HL-60/S4 (cell line): Measurements from ENCODE around the gene SLC44A5.

Experiments used
- in situ Hi-C: fragments of 300-500 bp; cut with MboI; formaldehyde crosslinking; loops from 2 replicates; pipeline ENCODE4 v1.14.3; 2022; ENCODE audit warnings: low sequenced_read_pairs

Gene SLC44A5

GRCh38 chr1:75589637-75590036 lies 21.3 kb downstream of the SLC44A5 start:
- in situ Hi-C loops = no loop called here

- in situ Hi-C loops = no loop called here
These were observed 22.0 kb downstream of the SLC44A5 start for GRCh38 chr1:75588779-75589475.

- in situ Hi-C loops = no loop called here
These were observed 23.2 kb downstream of the SLC44A5 start for GRCh38 chr1:75587692-75588091.

GRCh38 chr1:75583282-75583681 lies 27.6 kb downstream of the SLC44A5 start:
- in situ Hi-C loops = no loop called here

DNA sequence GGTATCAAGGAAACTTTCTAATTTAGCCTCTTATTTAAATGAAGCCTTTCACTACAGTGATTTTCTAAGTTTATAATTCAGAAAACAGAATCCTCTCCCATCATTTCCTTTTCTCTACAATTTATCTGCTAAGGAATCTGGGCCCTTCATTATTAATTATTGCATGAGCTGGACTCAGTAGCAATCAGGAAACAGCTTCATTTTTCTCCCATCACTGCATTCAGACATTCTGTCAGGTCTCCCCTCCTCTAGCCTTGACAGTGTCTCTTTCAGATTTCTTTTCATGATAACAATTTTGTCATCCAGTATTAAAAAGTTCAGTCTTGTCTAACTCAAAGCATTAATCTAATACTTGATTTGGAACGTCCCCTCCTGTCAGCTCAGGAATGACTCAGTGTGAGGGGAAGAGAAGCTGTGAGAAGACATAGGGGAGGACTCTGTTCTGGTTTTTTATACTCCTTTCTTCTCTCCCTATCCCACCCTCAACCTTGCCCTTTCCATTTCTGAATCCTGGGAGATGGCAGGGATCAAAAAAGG lies 28.1 kb downstream of the SLC44A5 start:
- in situ Hi-C loops = no loop called here

- in situ Hi-C loops = no loop called here
These were observed 31.9 kb downstream of the SLC44A5 start for GRCh38 chr1:75579046-75579445.

- in situ Hi-C loops = no loop called here
These were observed 35.1 kb downstream of the SLC44A5 start for GRCh38 chr1:75575837-75576236.

DNA sequence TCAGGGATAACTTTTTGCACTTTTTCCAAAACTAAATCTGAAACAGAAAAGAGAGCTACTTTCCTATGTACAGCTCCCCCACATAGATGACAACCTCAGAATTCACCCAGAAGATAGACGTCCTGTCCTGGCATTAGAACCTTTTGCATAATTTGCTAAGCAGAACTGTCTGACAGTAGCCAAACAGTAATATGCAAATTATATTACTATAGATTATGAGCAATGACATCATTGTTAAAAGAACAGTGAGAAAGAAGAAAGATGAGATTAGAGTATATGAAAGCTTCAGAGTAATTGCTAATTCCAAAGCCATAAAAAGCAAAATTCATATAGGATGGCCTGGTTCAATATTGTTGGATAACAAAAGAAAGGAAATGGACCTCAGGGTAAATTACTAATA lies 43.7 kb downstream of the SLC44A5 start:
- in situ Hi-C loops = no loop called here

GRCh38 chr1:75559800-75560199 lies 51.1 kb downstream of the SLC44A5 start:
- in situ Hi-C loops = no loop called here

DNA sequence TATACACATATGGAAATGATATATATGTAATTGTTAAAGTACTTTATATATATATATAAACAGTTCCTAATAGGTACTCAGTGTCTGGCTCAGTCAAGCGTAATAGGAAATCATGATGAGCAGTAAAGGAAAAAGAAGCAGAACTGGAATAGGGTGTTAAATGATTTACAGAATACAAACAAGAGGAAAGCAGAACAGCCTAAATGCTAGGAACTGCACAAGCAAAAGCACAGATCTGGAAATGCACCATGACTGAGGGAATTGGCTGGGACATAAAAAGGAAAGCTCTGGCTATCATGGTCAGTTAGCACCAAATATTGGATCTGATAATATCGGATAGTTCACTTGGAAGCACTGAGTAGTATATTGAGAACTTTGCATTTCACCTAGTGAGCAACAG lies 51.8 kb downstream of the SLC44A5 start:
- in situ Hi-C loops = no loop called here

GRCh38 chr1:75554870-75555269 lies 56.0 kb downstream of the SLC44A5 start:
- in situ Hi-C loops = no loop called here

DNA sequence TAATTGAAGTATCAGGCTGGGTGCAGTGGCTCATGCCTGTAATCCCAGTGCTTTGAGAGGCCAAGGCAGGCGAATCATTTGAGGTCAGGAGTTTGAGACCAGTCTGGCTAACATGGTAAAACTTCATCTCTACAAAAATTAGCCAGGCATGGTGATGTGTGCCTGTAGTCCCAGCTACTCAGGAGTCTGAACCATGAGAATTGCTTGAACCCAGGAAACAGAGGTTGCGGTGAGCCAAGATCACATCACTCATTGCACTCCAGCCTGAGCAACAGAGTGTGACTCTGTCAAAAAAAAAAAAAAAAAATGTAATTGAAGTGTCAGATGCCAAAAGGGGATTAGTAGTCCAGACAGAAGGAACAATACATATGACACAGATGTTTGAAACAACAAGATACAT lies 56.7 kb downstream of the SLC44A5 start:
- in situ Hi-C loops = no loop called here

DNA sequence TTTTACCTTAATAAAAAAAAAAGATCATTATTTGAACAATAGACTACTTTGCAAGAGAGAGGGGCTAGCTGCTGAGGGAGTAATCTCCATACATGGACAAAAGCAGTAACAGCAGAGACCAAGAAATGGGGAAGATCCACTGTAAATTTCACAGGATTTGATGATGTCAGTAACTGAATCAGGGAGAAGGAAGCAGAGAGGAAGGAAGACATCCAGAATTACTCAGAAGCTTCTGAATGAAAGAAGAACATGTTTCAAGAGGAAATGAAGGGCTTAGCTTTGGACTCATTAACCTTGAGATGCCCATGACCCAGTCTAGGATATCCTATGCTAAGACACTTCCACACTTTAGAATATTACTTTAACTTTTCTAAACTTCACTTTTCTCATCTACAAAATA lies 60.4 kb downstream of the SLC44A5 start:
- in situ Hi-C loops = no loop called here

- in situ Hi-C loops = no loop called here
These were observed 62.0 kb downstream of the SLC44A5 start for GRCh38 chr1:75548721-75549480.

DNA sequence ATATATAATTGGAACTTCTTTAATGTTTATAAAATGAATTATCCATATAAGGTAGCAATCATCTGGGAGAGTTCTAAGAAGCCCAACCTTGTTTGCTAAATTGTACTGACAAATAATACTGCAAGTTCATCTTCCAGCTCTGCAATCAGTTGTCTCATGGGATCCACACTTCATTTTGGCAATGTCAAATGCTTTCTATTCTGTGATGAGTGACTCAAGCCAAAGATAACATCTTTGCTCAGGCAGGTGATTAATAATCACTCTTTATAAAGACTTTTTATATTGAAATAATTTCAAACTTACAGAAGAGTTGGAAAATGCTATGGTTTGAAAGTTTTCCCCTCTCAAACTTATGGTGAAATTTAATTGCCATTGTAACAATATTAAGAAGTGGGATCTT lies 67.2 kb downstream of the SLC44A5 start:
- in situ Hi-C loops = no loop called here

- in situ Hi-C loops = no loop called here
These were observed 67.9 kb downstream of the SLC44A5 start for GRCh38 chr1:75542818-75543570.

- in situ Hi-C loops = no loop called here
These were observed 71.4 kb downstream of the SLC44A5 start for GRCh38 chr1:75539230-75540116.

DNA sequence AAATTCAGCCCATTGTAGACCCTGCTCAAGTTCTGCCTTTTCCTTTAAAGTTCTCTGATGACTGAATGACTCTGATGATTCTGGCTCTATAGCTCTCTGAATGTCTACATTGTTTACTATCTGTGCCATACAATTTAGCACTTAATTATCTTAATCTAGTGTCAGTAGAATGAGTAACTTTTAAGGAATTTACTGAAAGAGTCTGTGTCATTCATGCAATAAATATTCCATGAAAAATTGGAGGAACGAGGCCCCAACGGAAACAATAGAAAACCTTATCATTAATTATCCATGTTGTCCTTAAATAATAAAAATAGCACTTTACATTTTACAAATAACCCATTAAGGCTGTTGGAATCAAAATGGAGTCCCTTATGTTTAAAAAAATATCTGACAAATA lies 77.8 kb downstream of the SLC44A5 start:
- in situ Hi-C loops = no loop called here

GRCh38 chr1:75531570-75531969 lies 79.3 kb downstream of the SLC44A5 start:
- in situ Hi-C loops = no loop called here

DNA sequence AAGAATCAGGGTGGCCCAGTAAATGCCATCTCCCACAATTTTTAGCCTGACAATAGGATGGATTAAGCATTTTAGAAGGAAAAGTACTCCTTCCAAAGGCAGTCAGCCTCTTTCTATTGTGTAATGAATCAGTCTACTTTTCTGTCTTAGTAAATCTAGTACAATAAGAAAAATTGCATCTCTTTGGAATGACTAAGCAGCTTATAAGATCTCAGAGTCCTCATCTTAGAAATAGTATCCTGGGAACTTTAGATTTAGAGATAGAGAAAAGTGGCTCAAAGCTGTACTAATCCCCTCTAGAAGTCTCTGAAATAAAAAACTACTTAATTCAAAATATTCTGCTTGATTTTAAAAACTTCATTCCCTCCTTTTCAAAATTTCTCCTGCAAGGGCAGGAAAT lies 81.4 kb downstream of the SLC44A5 start:
- in situ Hi-C loops = no loop called here

GRCh38 chr1:75528001-75528400 lies 82.9 kb downstream of the SLC44A5 start:
- in situ Hi-C loops = no loop called here
